Stomach (tissue), 4 donors: ENCODE results near the gene PRMT7.

Source experiments
- CTCF ChIP-seq, 7 experiments: fragments of 450-650 bp in 4 of 7; fragments of 200-600 bp in 3 of 7; sonication (generic) in 3 of 7; IDR thresholded peaks; one replicate each; pipeline ENCODE4 v1.5.1; 2016 to 2019; ENCODE audit warnings: antibody characterized with exemption in 7 of 7, control low read depth in 2 of 7, mild to moderate bottlenecking in 1 of 7
- EP300 ChIP-seq: sonication (generic); formaldehyde crosslinking; IDR thresholded peaks from one replicate; pipeline ENCODE4 v1.6.1; 2017; ENCODE audit warnings: antibody characterized with exemption
- POLR2A ChIP-seq, 4 donors: fragments of 450-650 bp; IDR thresholded peaks; one replicate each; pipeline ENCODE4 v1.6.1; 2016; ENCODE audit warnings: antibody characterized with exemption in 4 of 4, control low read depth in 2 of 4, mild to moderate bottlenecking in 1 of 4, moderate library complexity in 1 of 4
- POLR2AphosphoS5 ChIP-seq, 3 donors: sonication (generic); formaldehyde crosslinking; IDR thresholded peaks; one replicate each; pipeline ENCODE4 v1.6.1; 2016; ENCODE audit warnings: antibody characterized with exemption in 3 of 3

GRCh38 chr16:68324336-68324735 is 13.5 kb downstream of the PRMT7 start:
- TF ChIP-seq CTCF (IDR thresholded peaks at IDR 0.05), result no peak
- no peak for TF ChIP-seq EP300
- no peak for TF ChIP-seq POLR2A (IDR thresholded peaks at IDR 0.05)
- TF ChIP-seq POLR2AphosphoS5 (IDR thresholded peaks at IDR 0.05), result no peak
